Liver (tissue), 9 donors: Measurements from ENCODE around the gene DDX4. TPM values are rescaled to one million over a fixed set of nuclear protein-coding genes. Genes with fewer than 3 reads are reported as not detected.

Source experiments
- DNase-seq: peaks from one replicate; pipeline ENCODE4 v3.0.0-alpha.2; 2017; ENCODE audit warnings: low spot score
- H3K27ac ChIP-seq, 2 donors: one replicate each; pipeline ENCODE4 v1.7.0; 2013; ENCODE audit warnings: inconsistent platforms in 2 of 2, low read length in 2 of 2, control low read depth in 1 of 2, low read depth in 1 of 2, mild to moderate bottlenecking in 1 of 2
- H3K27me3 ChIP-seq, 4 donors: one replicate each; pipeline versions ENCODE4 v1.6.1 to v1.7.0; 2013; ENCODE audit warnings: low read length in 3 of 4, inconsistent platforms in 1 of 4, mild to moderate bottlenecking in 1 of 4, moderate library complexity in 1 of 4; ENCODE audit not compliant: control insufficient read depth in 4 of 4, insufficient read depth in 4 of 4
- H3K36me3 ChIP-seq, 4 donors: one replicate each; pipeline versions ENCODE4 v1.6.1 to v1.7.0; 2013; ENCODE audit warnings: low read length in 3 of 4, mild to moderate bottlenecking in 3 of 4, low read depth in 1 of 4, moderate library complexity in 1 of 4; ENCODE audit not compliant: control insufficient read depth in 4 of 4, insufficient read depth in 3 of 4
- H3K4me1 ChIP-seq, 4 donors: one replicate each; pipeline versions ENCODE4 v1.6.1 to v1.7.0; 2013; ENCODE audit warnings: low read length in 3 of 4, mild to moderate bottlenecking in 3 of 4, moderate library complexity in 1 of 4; ENCODE audit not compliant: control insufficient read depth in 4 of 4, insufficient read depth in 4 of 4
- H3K4me3 ChIP-seq, 3 donors: one replicate each; pipeline versions ENCODE4 v1.6.1 to v1.7.0; 2013; ENCODE audit warnings: low read length in 3 of 3, control low read depth in 1 of 3, low read depth in 1 of 3, mild to moderate bottlenecking in 1 of 3
- H3K9ac ChIP-seq, 2 donors: one replicate each; pipeline ENCODE4 v1.7.0; 2013; ENCODE audit warnings: low read length in 2 of 2, mild to moderate bottlenecking in 2 of 2, moderate library complexity in 2 of 2, control low read depth in 1 of 2, low read depth in 1 of 2
- H3K9me3 ChIP-seq, 4 donors: one replicate each; pipeline versions ENCODE4 v1.6.1 to v1.7.0; 2013; ENCODE audit warnings: low read length in 3 of 4; ENCODE audit not compliant: control insufficient read depth in 4 of 4
- CTCF ChIP-seq: fragments of 150-350 bp; IDR thresholded peaks from 2 replicates; pipeline ENCODE4 v1.5.1; 2017; ENCODE audit warnings: improper control_type of control experiment, low read depth, low read length; ENCODE audit not compliant: missing input control
- EGR1 ChIP-seq, 2 donors: IDR thresholded peaks; 2 replicates each; pipeline ENCODE4 v1.6.1; 2016 to 2018; ENCODE audit warnings: antibody characterized with exemption in 2 of 2, low read depth in 2 of 2
- FOXA1 ChIP-seq: IDR thresholded peaks from 2 replicates; pipeline ENCODE4 v1.6.1; 2016; ENCODE audit warnings: antibody characterized with exemption
- FOXA2 ChIP-seq: IDR thresholded peaks from 2 replicates; pipeline ENCODE4 v1.6.1; 2016; ENCODE audit warnings: antibody characterized with exemption
- GABPA ChIP-seq, 2 donors: IDR thresholded peaks in 1 of 2; conservative IDR thresholded peaks in 1 of 2; 2 replicates each; pipeline ENCODE4 v1.6.1; 2016; ENCODE audit warnings: antibody characterized with exemption in 2 of 2, mild to moderate bottlenecking in 1 of 2, moderate library complexity in 1 of 2
- HNF4A ChIP-seq, 2 donors: conservative IDR thresholded peaks; 2 replicates each; pipeline ENCODE4 v1.6.1; 2016; ENCODE audit warnings: antibody characterized with exemption in 2 of 2, mild to moderate bottlenecking in 2 of 2
- HNF4G ChIP-seq: IDR thresholded peaks from 2 replicates; pipeline ENCODE4 v1.6.1; 2016; ENCODE audit warnings: antibody characterized with exemption
- JUND ChIP-seq, 2 donors: IDR thresholded peaks; 2 replicates each; pipeline ENCODE4 v1.6.1; 2016; ENCODE audit warnings: antibody characterized with exemption in 2 of 2
- NR2F2 ChIP-seq: IDR thresholded peaks from 2 replicates; pipeline ENCODE4 v1.6.1; 2016; ENCODE audit warnings: antibody characterized with exemption
- RAD21 ChIP-seq, 2 donors: IDR thresholded peaks; 2 replicates each; pipeline ENCODE4 v1.6.1; 2016; ENCODE audit warnings: antibody characterized with exemption in 2 of 2, mild to moderate bottlenecking in 2 of 2
- RXRA ChIP-seq, 2 donors: IDR thresholded peaks; 2 replicates each; pipeline ENCODE4 v1.6.1; 2017 to 2018; ENCODE audit warnings: antibody characterized with exemption in 2 of 2, mild to moderate bottlenecking in 1 of 2
- SP1 ChIP-seq: IDR thresholded peaks from 2 replicates; pipeline ENCODE4 v1.6.1; 2018; ENCODE audit warnings: antibody characterized with exemption, mild to moderate bottlenecking
- TAF1 ChIP-seq: conservative IDR thresholded peaks from 2 replicates; pipeline ENCODE4 v1.6.1; 2016; ENCODE audit warnings: antibody characterized with exemption, mild to moderate bottlenecking
- YY1 ChIP-seq: IDR thresholded peaks from 2 replicates; pipeline ENCODE4 v1.6.1; 2016; ENCODE audit warnings: antibody characterized with exemption, mild to moderate bottlenecking
- WGBS: extraction: QIAGEN DNeasy Blood & Tissue Kit; methylation state at CpG from one replicate; pipeline ENCODE4 v1.1.7; 2013; 5-methylcytosine and 5-hydroxymethylcytosine counted together
- polyA plus RNA-seq, 2 donors: library from polyadenylated mRNA; stranded (reverse) in 1 of 2; unstranded in 1 of 2; fragments of 200-250 nt in 1 of 2; fragments of >200 nt in 1 of 2; fragmentation: Nextera tagmentation in 1 of 2; extraction: Ambion mirVana in 1 of 2; gene quantifications; one replicate each; pipeline versions ENCODE4 v1.2.1 to v1.2.3, GENCODE V29; 2013 to 2015
- total RNA-seq, 2 donors: library from RNA; depleted of rRNA; stranded (reverse); fragments of >200 nt; gene quantifications; one replicate each; pipeline ENCODE4 v1.2.3, GENCODE V29; 2014
- TF ChIP-seq, protein P1 (sequence below): IDR thresholded peaks from 2 replicates; pipeline ENCODE4 v1.6.1; 2016; ENCODE audit warnings: antibody characterized with exemption
- TF ChIP-seq, protein P2 (sequence below): IDR thresholded peaks from 2 replicates; pipeline ENCODE4 v1.6.1; 2016; ENCODE audit warnings: antibody characterized with exemption
- TF ChIP-seq, protein P3 (sequence below): IDR thresholded peaks from 2 replicates; pipeline ENCODE4 v1.6.1; 2016; ENCODE audit warnings: antibody characterized with exemption
- TF ChIP-seq, protein P4 (sequence below): IDR thresholded peaks from 2 replicates; pipeline ENCODE4 v1.6.1; 2016; ENCODE audit warnings: antibody characterized with exemption, mild to moderate bottlenecking
- donor health status: healthy.
- donor health status: healthy.
- donor health status: healthy.
- donor health status: healthy.
- donor health status: healthy.

DDX4 gene
- total and polyA plus RNA-seq, 4 donors: not detected

GRCh38 chr5:55747778-55748318 is 10.0 kb downstream of the DDX4 start:
- no peak overlapping the region for H3K27ac ChIP-seq
- H3K36me3 ChIP-seq: no peaks in the 10 kb centered on the region
- no peaks in the 10 kb centered on the region for H3K4me1 ChIP-seq
- WGBS: 70% methylated on average over 2 of the region's 2 CpGs
- H3K27me3 ChIP-seq: no peaks in the 10 kb centered on the region
- H3K9me3 ChIP-seq: no peaks in the 10 kb centered on the region
- no peak overlapping the region for H3K9ac ChIP-seq
- no peak overlapping the region for H3K4me3 ChIP-seq
- no peak for DNase-seq
- TF ChIP-seq, protein P1, sequence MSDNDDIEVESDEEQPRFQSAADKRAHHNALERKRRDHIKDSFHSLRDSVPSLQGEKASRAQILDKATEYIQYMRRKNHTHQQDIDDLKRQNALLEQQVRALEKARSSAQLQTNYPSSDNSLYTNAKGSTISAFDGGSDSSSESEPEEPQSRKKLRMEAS: no peak
- TF ChIP-seq GABPA (IDR thresholded peaks at IDR 0.05 in 1 of 2, conservative IDR thresholded peaks at IDR 0.05 in 1 of 2): no peak
- no peak for TF ChIP-seq RXRA (IDR thresholded peaks at IDR 0.05)
- TF ChIP-seq FOXA2: no peak
- TF ChIP-seq FOXA1: no peak

- no peak for DNase-seq
- Histone ChIP-seq H3K4me1 (no peaks in the 10 kb centered on the region), H3K4me3 (no peak overlapping the region), H3K27ac (no peak overlapping the region), H3K9me3 (no peaks in the 10 kb centered on the region), H3K27me3 (no peaks in the 10 kb centered on the region), H3K9ac (no peak overlapping the region), H3K36me3 (no peaks in the 10 kb centered on the region)
- no peak for TF ChIP-seq GABPA (IDR thresholded peaks at IDR 0.05 in 1 of 2, conservative IDR thresholded peaks at IDR 0.05 in 1 of 2)
- TF ChIP-seq RAD21 (IDR thresholded peaks at IDR 0.05): no peak
- 95% methylated on average over 2 of the region's 2 CpGs for WGBS
Observed at GRCh38 chr5:55749387-55749786, 11.5 kb downstream of the DDX4 start.

DNA sequence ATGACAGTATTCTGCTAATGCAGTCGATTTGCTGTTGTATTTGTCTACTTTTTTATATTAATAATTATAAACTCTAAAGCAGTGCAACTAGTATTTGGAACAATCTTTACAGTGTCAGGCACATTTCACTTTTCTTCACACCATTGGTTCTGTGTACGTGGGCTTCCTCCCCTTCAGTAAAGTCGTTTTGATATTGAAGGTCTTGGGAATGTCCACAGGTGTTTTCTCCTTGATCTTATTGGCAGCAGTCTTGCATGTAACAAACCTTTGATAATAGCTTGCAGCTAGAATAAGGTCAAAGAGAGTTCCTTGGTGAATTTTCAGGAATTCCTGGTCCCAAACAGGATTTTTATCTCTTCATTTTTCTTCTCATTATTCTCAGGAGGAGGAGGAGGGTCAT is 12.2 kb downstream of the DDX4 start:
- no peaks in the 10 kb centered on the region for H3K4me1 ChIP-seq
- H3K9me3 ChIP-seq: no peaks in the 10 kb centered on the region
- WGBS: 77% methylated on average over 3 of the region's 3 CpGs
- no peak for DNase-seq
- no peaks in the 10 kb centered on the region for H3K36me3 ChIP-seq
- no peak for TF ChIP-seq EGR1 (IDR thresholded peaks at IDR 0.05; ENCODE audit: low read depth in 2 of 2)
- TF ChIP-seq FOXA1: no peak
- no peak for TF ChIP-seq YY1
- TF ChIP-seq, protein P2, sequence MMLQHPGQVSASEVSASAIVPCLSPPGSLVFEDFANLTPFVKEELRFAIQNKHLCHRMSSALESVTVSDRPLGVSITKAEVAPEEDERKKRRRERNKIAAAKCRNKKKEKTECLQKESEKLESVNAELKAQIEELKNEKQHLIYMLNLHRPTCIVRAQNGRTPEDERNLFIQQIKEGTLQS: no peak
- no peak for TF ChIP-seq GABPA (IDR thresholded peaks at IDR 0.05 in 1 of 2, conservative IDR thresholded peaks at IDR 0.05 in 1 of 2)
- TF ChIP-seq SP1: no peak
- TF ChIP-seq HNF4G: no peak
- TF ChIP-seq, protein P1: no peak
- no peak for TF ChIP-seq FOXA2
- TF ChIP-seq, protein P3, sequence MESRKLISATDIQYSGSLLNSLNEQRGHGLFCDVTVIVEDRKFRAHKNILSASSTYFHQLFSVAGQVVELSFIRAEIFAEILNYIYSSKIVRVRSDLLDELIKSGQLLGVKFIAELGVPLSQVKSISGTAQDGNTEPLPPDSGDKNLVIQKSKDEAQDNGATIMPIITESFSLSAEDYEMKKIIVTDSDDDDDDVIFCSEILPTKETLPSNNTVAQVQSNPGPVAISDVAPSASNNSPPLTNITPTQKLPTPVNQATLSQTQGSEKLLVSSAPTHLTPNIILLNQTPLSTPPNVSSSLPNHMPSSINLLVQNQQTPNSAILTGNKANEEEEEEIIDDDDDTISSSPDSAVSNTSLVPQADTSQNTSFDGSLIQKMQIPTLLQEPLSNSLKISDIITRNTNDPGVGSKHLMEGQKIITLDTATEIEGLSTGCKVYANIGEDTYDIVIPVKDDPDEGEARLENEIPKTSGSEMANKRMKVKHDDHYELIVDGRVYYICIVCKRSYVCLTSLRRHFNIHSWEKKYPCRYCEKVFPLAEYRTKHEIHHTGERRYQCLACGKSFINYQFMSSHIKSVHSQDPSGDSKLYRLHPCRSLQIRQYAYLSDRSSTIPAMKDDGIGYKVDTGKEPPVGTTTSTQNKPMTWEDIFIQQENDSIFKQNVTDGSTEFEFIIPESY: no peak
- TF ChIP-seq NR2F2: no peak
- no peak for TF ChIP-seq RAD21 (IDR thresholded peaks at IDR 0.05)
- TF ChIP-seq JUND (IDR thresholded peaks at IDR 0.05): no peak
- no peak for TF ChIP-seq TAF1
- TF ChIP-seq HNF4A (conservative IDR thresholded peaks at IDR 0.05): no peak
- TF ChIP-seq CTCF: no peak
- no peak for TF ChIP-seq RXRA (IDR thresholded peaks at IDR 0.05)
- TF ChIP-seq, protein P4, sequence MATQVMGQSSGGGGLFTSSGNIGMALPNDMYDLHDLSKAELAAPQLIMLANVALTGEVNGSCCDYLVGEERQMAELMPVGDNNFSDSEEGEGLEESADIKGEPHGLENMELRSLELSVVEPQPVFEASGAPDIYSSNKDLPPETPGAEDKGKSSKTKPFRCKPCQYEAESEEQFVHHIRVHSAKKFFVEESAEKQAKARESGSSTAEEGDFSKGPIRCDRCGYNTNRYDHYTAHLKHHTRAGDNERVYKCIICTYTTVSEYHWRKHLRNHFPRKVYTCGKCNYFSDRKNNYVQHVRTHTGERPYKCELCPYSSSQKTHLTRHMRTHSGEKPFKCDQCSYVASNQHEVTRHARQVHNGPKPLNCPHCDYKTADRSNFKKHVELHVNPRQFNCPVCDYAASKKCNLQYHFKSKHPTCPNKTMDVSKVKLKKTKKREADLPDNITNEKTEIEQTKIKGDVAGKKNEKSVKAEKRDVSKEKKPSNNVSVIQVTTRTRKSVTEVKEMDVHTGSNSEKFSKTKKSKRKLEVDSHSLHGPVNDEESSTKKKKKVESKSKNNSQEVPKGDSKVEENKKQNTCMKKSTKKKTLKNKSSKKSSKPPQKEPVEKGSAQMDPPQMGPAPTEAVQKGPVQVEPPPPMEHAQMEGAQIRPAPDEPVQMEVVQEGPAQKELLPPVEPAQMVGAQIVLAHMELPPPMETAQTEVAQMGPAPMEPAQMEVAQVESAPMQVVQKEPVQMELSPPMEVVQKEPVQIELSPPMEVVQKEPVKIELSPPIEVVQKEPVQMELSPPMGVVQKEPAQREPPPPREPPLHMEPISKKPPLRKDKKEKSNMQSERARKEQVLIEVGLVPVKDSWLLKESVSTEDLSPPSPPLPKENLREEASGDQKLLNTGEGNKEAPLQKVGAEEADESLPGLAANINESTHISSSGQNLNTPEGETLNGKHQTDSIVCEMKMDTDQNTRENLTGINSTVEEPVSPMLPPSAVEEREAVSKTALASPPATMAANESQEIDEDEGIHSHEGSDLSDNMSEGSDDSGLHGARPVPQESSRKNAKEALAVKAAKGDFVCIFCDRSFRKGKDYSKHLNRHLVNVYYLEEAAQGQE: no peak
- no peak overlapping the region for H3K27ac ChIP-seq
- H3K27me3 ChIP-seq: no peaks in the 10 kb centered on the region
- H3K9ac ChIP-seq: no peak overlapping the region
- H3K4me3 ChIP-seq: no peak overlapping the region
